ENCODE measurements around the gene RNF4. TPM values are rescaled to one million over a fixed set of nuclear protein-coding genes. Genes with fewer than 3 reads are reported as not detected.

The RNF4 gene
- total and polyA plus RNA-seq, 7 donors = 18.1 to 50.2 (median 30.7) TPM

- Histone ChIP-seq H3K27me3 (ENCODE audit: insufficient read depth in 3 of 3, low read length in 2 of 3) (no peaks in the 10 kb centered on the region), H3K4me3 (no peak overlapping the region), H3K4me1 (no peaks in the 10 kb centered on the region), H3K9me3 (no peaks in the 10 kb centered on the region), H3K36me3 (ENCODE audit: insufficient read depth in 1 of 2, low read depth in 1 of 2) (no peaks in the 10 kb centered on the region), H3K27ac (no peak overlapping the region)
- TF ChIP-seq, protein P1, sequence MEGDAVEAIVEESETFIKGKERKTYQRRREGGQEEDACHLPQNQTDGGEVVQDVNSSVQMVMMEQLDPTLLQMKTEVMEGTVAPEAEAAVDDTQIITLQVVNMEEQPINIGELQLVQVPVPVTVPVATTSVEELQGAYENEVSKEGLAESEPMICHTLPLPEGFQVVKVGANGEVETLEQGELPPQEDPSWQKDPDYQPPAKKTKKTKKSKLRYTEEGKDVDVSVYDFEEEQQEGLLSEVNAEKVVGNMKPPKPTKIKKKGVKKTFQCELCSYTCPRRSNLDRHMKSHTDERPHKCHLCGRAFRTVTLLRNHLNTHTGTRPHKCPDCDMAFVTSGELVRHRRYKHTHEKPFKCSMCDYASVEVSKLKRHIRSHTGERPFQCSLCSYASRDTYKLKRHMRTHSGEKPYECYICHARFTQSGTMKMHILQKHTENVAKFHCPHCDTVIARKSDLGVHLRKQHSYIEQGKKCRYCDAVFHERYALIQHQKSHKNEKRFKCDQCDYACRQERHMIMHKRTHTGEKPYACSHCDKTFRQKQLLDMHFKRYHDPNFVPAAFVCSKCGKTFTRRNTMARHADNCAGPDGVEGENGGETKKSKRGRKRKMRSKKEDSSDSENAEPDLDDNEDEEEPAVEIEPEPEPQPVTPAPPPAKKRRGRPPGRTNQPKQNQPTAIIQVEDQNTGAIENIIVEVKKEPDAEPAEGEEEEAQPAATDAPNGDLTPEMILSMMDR (IDR thresholded peaks at IDR 0.05) = no peak
- intact Hi-C loops (cut with DNase I) = no loop called here
- 71 to 79% (median 73%) methylated on average over 22 to 25 of the region's 25 CpGs for WGBS, 3 donors
- no peak for ATAC-seq
- peak in 1 of 2 donors; percentile 44 for DNase-seq
Observed at GRCh38 chr4:2451821-2452785, 16.8 kb upstream of the RNF4 start.

- no peaks in the 10 kb centered on the region for H3K9me3 ChIP-seq
- DNase-seq (no peak), ATAC-seq (no peak)
- H3K27me3 ChIP-seq (ENCODE audit: insufficient read depth in 3 of 3, low read length in 2 of 3) = no peaks in the 10 kb centered on the region
- H3K36me3 ChIP-seq (ENCODE audit: insufficient read depth in 1 of 2, low read depth in 1 of 2) = no peaks in the 10 kb centered on the region
- H3K4me1 ChIP-seq = no peaks in the 10 kb centered on the region
- intact Hi-C loops (cut with DNase I) = no loop called here
- H3K4me3 ChIP-seq = no peak overlapping the region
- WGBS, 3 donors = 82 to 84% (median 82%) methylated on average over 24 of the region's 24 CpGs
- TF ChIP-seq, protein P1 (IDR thresholded peaks at IDR 0.05) = no peak
- H3K27ac ChIP-seq = no peak overlapping the region
Observed at GRCh38 chr4:2457481-2458295, 11.2 kb upstream of the RNF4 start.

DNA sequence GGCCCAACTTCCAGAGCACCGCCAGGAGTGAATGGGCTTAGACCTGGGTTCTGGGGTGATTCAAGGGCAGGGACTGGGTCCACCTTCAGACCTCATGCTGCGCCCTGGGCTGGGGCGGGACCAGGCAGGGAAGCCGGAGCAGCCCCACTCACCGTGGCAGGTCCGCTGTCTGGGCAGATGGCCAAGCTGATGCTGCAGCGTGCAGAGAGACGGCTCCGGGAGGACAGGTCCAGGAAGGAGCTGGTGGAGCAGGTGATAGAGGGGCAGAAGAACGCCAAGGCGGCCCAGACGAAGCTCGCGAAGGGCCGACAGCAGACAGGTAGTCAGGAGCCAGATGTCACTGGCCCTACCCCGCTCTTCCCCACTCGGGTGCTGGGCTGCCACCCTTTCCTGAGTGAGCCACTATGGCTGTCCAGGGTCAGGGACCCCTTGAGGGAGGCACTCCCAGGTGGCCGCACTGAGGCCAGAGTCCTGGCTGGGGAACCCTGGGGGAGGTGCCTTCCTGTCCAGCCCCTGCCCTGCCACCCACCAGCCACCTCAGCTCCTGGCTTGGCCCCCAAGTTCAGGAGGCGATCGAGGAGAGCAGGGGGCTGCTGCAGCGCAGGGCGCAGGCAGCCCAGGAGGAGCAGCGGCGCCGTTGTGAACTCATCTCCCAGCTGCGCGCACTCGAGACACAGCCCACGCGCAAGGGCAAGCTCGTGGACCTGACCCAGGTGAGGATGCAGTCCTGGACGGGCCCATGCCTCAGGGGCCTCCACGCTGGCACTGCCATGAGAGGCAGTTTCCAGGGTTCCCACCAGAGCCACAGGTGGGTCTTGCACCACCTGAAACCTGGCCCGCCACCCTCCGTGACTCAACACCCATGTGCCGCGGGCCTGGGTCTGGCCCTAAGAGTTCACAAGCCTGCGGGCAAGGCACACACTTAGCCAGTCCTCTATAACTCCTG is 10.1 kb upstream of the RNF4 start:
- WGBS, 3 donors = 85 to 86% (median 85%) methylated on average over 33 to 38 of the region's 38 CpGs
- no peak for DNase-seq

More for the DNA sequence above, 10.1 kb upstream of the RNF4 start:
- ATAC-seq = no peak
- no peak overlapping the region for H3K27ac ChIP-seq
- no peaks in the 10 kb centered on the region for H3K36me3 ChIP-seq (ENCODE audit: insufficient read depth in 1 of 2, low read depth in 1 of 2)
- TF ChIP-seq, protein P1 (IDR thresholded peaks at IDR 0.05) = no peak
- no peaks in the 10 kb centered on the region for H3K4me1 ChIP-seq
- no peak overlapping the region for H3K4me3 ChIP-seq
- no peaks in the 10 kb centered on the region for H3K9me3 ChIP-seq
- H3K27me3 ChIP-seq (ENCODE audit: insufficient read depth in 3 of 3, low read length in 2 of 3) = no peaks in the 10 kb centered on the region
- intact Hi-C loops (cut with DNase I) = no loop called here

Data from psoas muscle (tissue), 8 donors.